ENCODE results near the gene TRIM13. TPM values are rescaled to one million over a fixed set of nuclear protein-coding genes. Genes with fewer than 3 reads are reported as not detected.

Gene TRIM13
- total RNA-seq, 4 donors from 2014 or later, result 21.4 to 38.6 (median 34.8) TPM

DNA sequence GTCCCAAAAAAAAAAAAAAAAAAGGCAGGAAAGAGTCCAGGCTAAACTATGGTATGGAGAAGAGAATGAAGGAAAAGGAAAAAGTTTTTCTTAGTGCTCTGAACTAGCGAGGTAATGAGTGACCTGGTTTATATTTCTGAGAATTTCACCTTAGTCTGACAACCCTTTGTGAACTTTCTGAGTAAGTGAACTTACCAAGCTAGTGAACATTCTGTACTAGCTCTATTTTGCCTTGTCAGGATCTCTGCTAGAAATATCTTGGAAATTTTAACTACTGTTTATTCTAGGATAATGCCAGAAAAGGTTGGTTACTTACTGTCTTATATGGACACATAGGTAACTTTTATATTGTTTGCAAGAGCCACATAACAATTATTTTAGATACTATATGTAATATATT, 4.4 kb downstream of the TRIM13 start:
- intact Hi-C loops (cut with DNase I), result no loop called here
- no peak for DNase-seq (ENCODE audit: extremely low spot score)
- H3K27ac ChIP-seq (replicated peaks in 1 of 4), result peak overlapping the region; percentile 77 to 99 (median 90)
- TF ChIP-seq POLR2AphosphoS5 (IDR thresholded peaks at IDR 0.05) (peak in 1 of 2 donors; percentile 68), CTCF (IDR thresholded peaks at IDR 0.05) (no peak)
- H3K4me3 ChIP-seq, result peak overlapping the region in 3 of 4 donors; percentile 19 to 96 (median 93)
- no peaks in the 10 kb centered on the region for H3K27me3 ChIP-seq
- WGBS, result 48% methylated on average over 1 of the region's 1 CpG
- peaks cover 49 to 81% (median 80%) of the 10 kb centered on the region in 4 donors for H3K4me1 ChIP-seq
- H3K9me3 ChIP-seq, result no peaks in the 10 kb centered on the region
- peaks cover 0 to 39% (median 11%) of the 10 kb centered on the region in 4 donors for H3K36me3 ChIP-seq

GRCh38 chr13:50006426-50007135, 9.7 kb downstream of the TRIM13 start:
- no peaks in the 10 kb centered on the region for H3K9me3 ChIP-seq
- peaks cover 0 to 44% (median 20%) of the 10 kb centered on the region in 4 donors for H3K36me3 ChIP-seq
- no peaks in the 10 kb centered on the region for H3K27me3 ChIP-seq
- peak overlapping the region; percentile 26 to 42 (median 38) for H3K27ac ChIP-seq (replicated peaks in 1 of 4)
- peaks cover 13 to 77% (median 67%) of the 10 kb centered on the region in 4 donors for H3K4me1 ChIP-seq
- no peak for TF ChIP-seq CTCF (IDR thresholded peaks at IDR 0.05)
- TF ChIP-seq POLR2A (IDR thresholded peaks at IDR 0.05; ENCODE audit: low read depth), result no peak
- no peak for TF ChIP-seq POLR2AphosphoS5 (IDR thresholded peaks at IDR 0.05)
- no peak for TF ChIP-seq EP300 (IDR thresholded peaks at IDR 0.05)
- over 99% methylated on average over 7 of the region's 7 CpGs for WGBS
- no peak for DNase-seq (ENCODE audit: extremely low spot score)
- intact Hi-C loops (cut with DNase I), result no loop called here
- no peak overlapping the region for H3K4me3 ChIP-seq

GRCh38 chr13:50011461-50011860, 14.6 kb downstream of the TRIM13 start:
- TF ChIP-seq CTCF (IDR thresholded peaks at IDR 0.05) (no peak), POLR2AphosphoS5 (IDR thresholded peaks at IDR 0.05) (no peak), POLR2A (IDR thresholded peaks at IDR 0.05; ENCODE audit: low read depth) (no peak), EP300 (IDR thresholded peaks at IDR 0.05) (no peak)
- no peaks in the 10 kb centered on the region for H3K9me3 ChIP-seq
- no peak overlapping the region for H3K4me3 ChIP-seq
- WGBS, result 74% methylated on average over 1 of the region's 1 CpG
- H3K27me3 ChIP-seq, result no peaks in the 10 kb centered on the region
- no peak for DNase-seq (ENCODE audit: extremely low spot score)
- peaks cover 0 to 56% (median 34%) of the 10 kb centered on the region in 4 donors for H3K36me3 ChIP-seq
- no peak overlapping the region for H3K27ac ChIP-seq (replicated peaks in 1 of 4)
- H3K4me1 ChIP-seq, result peaks cover 13 to 69% (median 49%) of the 10 kb centered on the region in 4 donors
- intact Hi-C loops (cut with DNase I), result no loop called here

DNA sequence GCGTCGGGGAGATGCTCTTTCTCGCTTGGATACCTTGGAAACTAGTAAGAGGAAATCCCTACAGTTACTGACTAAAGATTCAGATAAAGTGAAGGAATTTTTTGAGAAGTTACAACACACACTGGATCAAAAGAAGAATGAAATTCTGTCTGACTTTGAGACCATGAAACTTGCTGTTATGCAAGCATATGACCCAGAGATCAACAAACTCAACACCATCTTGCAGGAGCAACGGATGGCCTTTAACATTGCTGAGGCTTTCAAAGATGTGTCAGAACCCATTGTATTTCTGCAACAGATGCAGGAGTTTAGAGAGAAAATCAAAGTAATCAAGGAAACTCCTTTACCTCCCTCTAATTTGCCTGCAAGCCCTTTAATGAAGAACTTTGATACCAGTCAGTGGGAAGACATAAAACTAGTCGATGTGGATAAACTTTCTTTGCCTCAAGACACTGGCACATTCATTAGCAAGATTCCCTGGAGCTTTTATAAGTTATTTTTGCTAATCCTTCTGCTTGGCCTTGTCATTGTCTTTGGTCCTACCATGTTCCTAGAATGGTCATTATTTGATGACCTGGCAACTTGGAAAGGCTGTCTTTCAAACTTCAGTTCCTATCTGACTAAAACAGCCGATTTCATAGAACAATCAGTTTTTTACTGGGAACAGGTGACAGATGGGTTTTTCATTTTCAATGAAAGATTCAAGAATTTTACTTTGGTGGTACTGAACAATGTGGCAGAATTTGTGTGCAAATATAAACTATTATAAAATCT, 15.7 kb downstream of the TRIM13 start:
- Histone ChIP-seq H3K27ac (replicated peaks in 1 of 4) (no peak overlapping the region), H3K27me3 (no peaks in the 10 kb centered on the region), H3K36me3 (peaks cover 0 to 54% (median 27%) of the 10 kb centered on the region in 4 donors), H3K4me3 (no peak overlapping the region), H3K9me3 (no peaks in the 10 kb centered on the region), H3K4me1 (peaks cover 23 to 69% (median 51%) of the 10 kb centered on the region in 4 donors)
- intact Hi-C loops (cut with DNase I), result no loop called here
- DNase-seq (ENCODE audit: extremely low spot score), result no peak
- TF ChIP-seq EP300 (IDR thresholded peaks at IDR 0.05) (no peak), POLR2A (IDR thresholded peaks at IDR 0.05; ENCODE audit: low read depth) (no peak), CTCF (IDR thresholded peaks at IDR 0.05) (no peak), POLR2AphosphoS5 (IDR thresholded peaks at IDR 0.05) (no peak)
- 97% methylated on average over 6 of the region's 6 CpGs for WGBS
